Ascending aorta (tissue), 2 donors: ENCODE results near the gene LRP11. TPM values are rescaled to one million over a fixed set of nuclear protein-coding genes. Genes with fewer than 3 reads are reported as not detected.
A peak's percentile ranks its signal among the peaks of the same experiment; 100 is the strongest.
"Not testable (repeated sequence)": the region's sequence is repeated elsewhere in the genome, so short reads cannot be mapped to it uniquely, and the experiment has no call there.

Experiments used
- DNase-seq, 2 donors: peaks; one replicate each; pipeline ENCODE4 v3.0.0-alpha.2; 2019; ENCODE audit warnings: low spot score in 2 of 2
- H3K27ac ChIP-seq, 2 donors: fragments of 200-600 bp; sonication (generic); one replicate each; pipeline ENCODE4 v1.5.1; 2016 to 2017; ENCODE audit warnings: mild to moderate bottlenecking in 1 of 2
- H3K27me3 ChIP-seq: fragments of 200-600 bp; sonication (generic); one replicate; pipeline ENCODE4 v1.5.1; 2017
- H3K36me3 ChIP-seq, 2 donors: fragments of 200-600 bp; sonication (generic); one replicate each; pipeline ENCODE4 v1.5.1; 2016
- H3K4me1 ChIP-seq, 2 donors: fragments of 200-600 bp; sonication (generic); one replicate each; pipeline ENCODE4 v1.5.1; 2016 to 2017; ENCODE audit warnings: mild to moderate bottlenecking in 1 of 2
- H3K4me3 ChIP-seq, 2 donors: fragments of 200-600 bp; sonication (generic); one replicate each; pipeline ENCODE4 v1.5.1; 2016 to 2017; ENCODE audit warnings: mild to moderate bottlenecking in 1 of 2
- H3K9me3 ChIP-seq, 2 donors: fragments of 200-600 bp; sonication (generic); one replicate each; pipeline ENCODE4 v1.5.1; 2016
- CTCF ChIP-seq, 3 experiments: fragments of 200-600 bp in 2 of 3; fragments of 450-650 bp in 1 of 3; sonication (generic) in 2 of 3; IDR thresholded peaks; one replicate each; pipeline ENCODE4 v1.5.1; 2016 to 2019; ENCODE audit warnings: antibody characterized with exemption in 3 of 3, mild to moderate bottlenecking in 1 of 3, moderate library complexity in 1 of 3
- intact Hi-C: fragments of 100-400 bp; cut with DNase I; formaldehyde crosslinking; loops from one replicate; pipeline ENCODE4 v1.15.1; 2023
- total RNA-seq: library from RNA; depleted of rRNA; stranded (reverse); fragments of >200 nt; gene quantifications from one replicate; pipeline ENCODE4 v1.1.0, GENCODE V29; 2016

LRP11 gene
- total RNA-seq, 1 donor from 2014 or later: 39.1 TPM

GRCh38 chr6:149871182-149871581 is 7.0 kb upstream of the LRP11 start:
- no peak for DNase-seq
- no peaks in the 10 kb centered on the region for H3K36me3 ChIP-seq
- H3K27me3 ChIP-seq: no peaks in the 10 kb centered on the region
- H3K9me3 ChIP-seq: no peaks in the 10 kb centered on the region
- H3K4me3 ChIP-seq: no peak overlapping the region
- intact Hi-C loops: no loop called here
- TF ChIP-seq CTCF (IDR thresholded peaks at IDR 0.05): no peak
- H3K27ac ChIP-seq: no peak overlapping the region
- no peaks in the 10 kb centered on the region for H3K4me1 ChIP-seq

GRCh38 chr6:149869275-149869892 is 5.2 kb upstream of the LRP11 start:
- H3K27me3 ChIP-seq: no peaks in the 10 kb centered on the region
- no peaks in the 10 kb centered on the region for H3K9me3 ChIP-seq
- TF ChIP-seq CTCF (IDR thresholded peaks at IDR 0.05): no peak
- peaks cover 4 to 5% of the 10 kb centered on the region in 2 donors for H3K4me1 ChIP-seq
- intact Hi-C loops: no loop called here
- H3K36me3 ChIP-seq: no peaks in the 10 kb centered on the region
- no peak for DNase-seq
- no peak overlapping the region for H3K27ac ChIP-seq
- no peak overlapping the region for H3K4me3 ChIP-seq

DNA sequence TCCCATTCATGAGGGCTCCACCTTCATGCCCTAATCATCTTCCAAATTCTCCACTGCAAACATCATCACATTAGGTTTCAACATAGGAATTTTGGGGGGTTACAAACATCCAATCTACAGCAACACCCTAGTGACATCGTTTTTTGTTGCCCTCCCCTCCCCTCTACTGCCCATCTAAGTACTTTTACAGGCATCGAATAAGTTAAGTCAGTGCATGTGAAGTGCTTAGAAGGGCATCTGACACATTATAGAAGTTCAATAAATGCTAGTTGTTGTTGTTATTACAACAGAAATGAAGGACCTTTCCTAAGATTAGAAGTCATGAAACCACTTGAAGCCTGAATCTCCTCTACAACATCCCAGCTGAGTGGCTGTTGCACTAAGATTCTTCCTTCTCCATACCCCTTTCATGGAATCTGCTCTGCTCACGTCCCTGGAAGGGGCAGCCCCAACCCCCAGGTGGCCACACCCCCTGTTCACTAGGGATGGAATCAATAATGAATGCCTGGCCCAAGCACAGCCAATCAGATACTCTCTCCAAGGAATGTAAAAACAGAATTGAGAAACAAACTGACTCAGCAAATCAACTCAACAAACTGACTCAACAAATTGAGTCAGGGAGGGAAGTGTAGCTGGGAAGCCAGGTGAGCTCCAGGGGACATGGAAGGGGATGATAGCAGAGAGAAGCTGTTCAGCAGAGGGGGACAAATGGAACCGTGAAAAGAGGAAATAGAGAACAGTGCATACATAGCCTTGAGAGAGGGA is 3.9 kb upstream of the LRP11 start:
- intact Hi-C loops: no loop called here
- H3K27ac ChIP-seq: no peak overlapping the region
- no peaks in the 10 kb centered on the region for H3K27me3 ChIP-seq
- no peak overlapping the region for H3K4me3 ChIP-seq
- DNase-seq: no peak
- H3K4me1 ChIP-seq: peaks cover 5% of the 10 kb centered on the region in 2 donors
- no peak for TF ChIP-seq CTCF (IDR thresholded peaks at IDR 0.05)
- no peaks in the 10 kb centered on the region for H3K9me3 ChIP-seq
- H3K36me3 ChIP-seq: no peaks in the 10 kb centered on the region

DNA sequence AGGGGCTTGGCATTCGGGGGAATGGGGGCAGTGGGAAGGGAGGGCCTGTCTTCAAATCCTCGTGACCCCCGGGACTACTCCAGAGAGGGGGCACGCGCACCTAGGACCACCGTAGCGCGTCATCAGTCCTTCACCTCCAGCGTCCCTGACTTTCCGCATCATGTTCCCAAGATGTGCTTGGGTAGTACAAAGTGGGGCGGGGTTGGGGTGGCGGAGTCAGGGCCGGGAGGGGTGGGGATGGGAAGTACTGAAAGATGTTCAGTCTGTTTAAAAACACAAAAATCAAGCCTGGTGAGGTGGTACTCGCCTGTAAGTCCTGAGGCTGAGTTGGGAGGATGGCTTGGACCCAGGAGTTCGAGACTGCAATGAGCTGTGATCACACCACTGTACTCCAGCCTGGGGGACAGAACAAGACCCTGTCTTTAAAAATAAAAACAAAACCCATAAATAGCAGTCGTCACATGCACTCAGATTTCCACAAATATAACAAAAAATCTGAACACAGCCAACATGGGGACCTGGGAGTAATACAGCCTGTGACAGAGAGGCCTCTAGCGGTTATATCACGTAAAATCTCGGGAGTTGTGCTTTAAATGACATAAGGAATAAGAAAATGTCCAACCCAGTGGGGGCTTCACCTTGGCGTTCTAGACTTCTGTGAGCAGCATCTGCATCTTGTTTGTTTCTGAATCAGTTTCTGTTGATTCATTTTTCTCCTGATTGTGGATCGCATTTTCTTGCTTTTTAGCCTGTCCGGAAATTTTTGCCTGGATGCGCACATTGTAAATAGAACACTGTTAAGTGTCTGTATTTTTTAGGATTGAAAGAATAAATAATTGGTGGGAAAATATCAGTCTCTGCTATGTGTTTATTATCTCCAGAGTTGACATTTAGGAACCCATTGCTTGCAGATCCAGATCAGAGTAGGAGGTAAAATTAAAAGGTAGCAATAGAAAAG is 698 bp upstream of the LRP11 start:
- H3K36me3 ChIP-seq: no peaks in the 10 kb centered on the region
- intact Hi-C loops: loop anchor here (1.0 to 2.0 kb wide), 3 partner anchors 31 to 61 kb away; no protein-coding TSS in a partner anchor
- peak overlapping the region; percentile 90 to 98 for H3K27ac ChIP-seq
- H3K4me1 ChIP-seq: peaks cover 5 to 9% of the 10 kb centered on the region in 2 donors
- peak; percentile 51 to 72 (median 68) for TF ChIP-seq CTCF (IDR thresholded peaks at IDR 0.05)
- peak in 1 of 2 donors; percentile 77 for DNase-seq
- H3K4me3 ChIP-seq: peak overlapping the region; percentile 68 to 74
- no peaks in the 10 kb centered on the region for H3K27me3 ChIP-seq
- no peaks in the 10 kb centered on the region for H3K9me3 ChIP-seq

DNA sequence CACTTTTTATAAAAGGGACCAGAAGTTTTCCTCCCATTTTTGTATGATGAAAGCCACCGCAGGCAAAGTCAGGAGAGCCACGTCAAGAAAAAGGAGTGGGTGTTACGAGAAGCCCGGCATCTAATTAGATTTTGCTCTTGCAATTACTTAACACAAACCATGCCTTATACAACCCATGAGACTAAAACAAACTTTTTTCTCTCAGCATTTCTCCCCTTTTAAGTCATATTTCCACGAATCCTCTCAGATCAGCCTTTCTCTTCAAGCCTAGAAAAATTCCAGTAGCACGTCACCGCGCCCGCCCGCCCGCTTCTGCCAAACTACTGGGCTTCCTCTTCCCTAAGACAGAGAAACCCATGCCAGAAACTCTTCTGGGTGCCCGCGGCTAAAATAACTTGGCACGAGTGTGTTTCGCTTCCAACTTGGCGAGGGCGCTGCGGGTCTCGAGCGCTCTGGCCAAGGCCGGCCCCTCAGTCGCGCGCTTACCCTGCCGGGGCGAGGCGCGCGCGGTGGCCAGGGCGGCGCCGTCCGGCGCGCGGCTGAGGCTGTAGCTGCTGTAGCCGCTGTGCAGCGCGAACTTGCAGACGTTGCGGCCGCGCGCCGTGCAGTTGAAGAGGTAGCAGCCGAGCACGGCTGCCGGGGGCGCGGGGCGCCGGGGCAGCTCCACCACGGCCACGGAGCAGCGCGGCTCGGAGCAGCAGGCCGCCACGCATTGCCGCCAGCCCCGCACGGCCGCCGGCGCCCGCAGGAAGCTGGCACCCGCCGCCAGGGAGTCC is 1.0 kb downstream of the LRP11 start:
- no peaks in the 10 kb centered on the region for H3K27me3 ChIP-seq
- H3K27ac ChIP-seq: peak overlapping the region; percentile 90 to 98
- no peaks in the 10 kb centered on the region for H3K36me3 ChIP-seq
- H3K4me1 ChIP-seq: peaks cover 5 to 9% of the 10 kb centered on the region in 2 donors
- H3K9me3 ChIP-seq: no peaks in the 10 kb centered on the region
- DNase-seq: peak in 1 of 2 donors; percentile 86
- TF ChIP-seq CTCF (IDR thresholded peaks at IDR 0.05): no peak
- H3K4me3 ChIP-seq: peak overlapping the region; percentile 68 to 74
- intact Hi-C loops: loop anchor here (2.0 kb wide), 1 partner anchor 112 kb away; no protein-coding TSS in a partner anchor

DNA sequence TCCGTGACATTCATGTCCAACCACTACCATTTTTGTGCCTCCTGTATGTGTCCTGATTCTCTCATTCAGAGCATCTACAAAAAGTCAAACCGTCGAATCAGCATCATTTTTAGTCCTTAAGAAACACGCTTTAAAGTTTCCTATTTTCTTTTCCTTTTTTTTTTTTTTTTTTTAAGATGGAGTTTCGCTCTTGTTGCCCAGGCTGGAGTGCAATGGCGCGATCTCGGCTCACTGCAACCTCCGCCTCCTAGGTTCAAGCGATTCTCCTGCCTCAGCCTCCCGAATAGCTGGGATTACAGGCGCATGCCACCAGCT is 1.8 kb downstream of the LRP11 start:
- H3K9me3 ChIP-seq, H3K4me1 ChIP-seq, H3K36me3 ChIP-seq, DNase-seq, H3K27me3 ChIP-seq: not testable (repeated sequence)
- intact Hi-C loops: loop anchor here (2.0 kb wide), 1 partner anchor 112 kb away; no protein-coding TSS in a partner anchor
- peak overlapping the region; percentile 90 to 98 for H3K27ac ChIP-seq
- peak overlapping the region; percentile 68 to 74 for H3K4me3 ChIP-seq
